Measurements from ENCODE around the gene RPH3AL. TPM values are rescaled to one million over a fixed set of nuclear protein-coding genes. Genes with fewer than 3 reads are reported as not detected.
"Not testable (repeated sequence)": the region's sequence is repeated elsewhere in the genome, so short reads cannot be mapped to it uniquely, and the experiment has no call there.

The RPH3AL gene
- polyA plus RNA-seq, 1 donor from 2014 or later, result 13.8 TPM

- H3K36me3 Mint-ChIP-seq, H3K9me3 Mint-ChIP-seq, H3K4me1 Mint-ChIP-seq, H3K27me3 Mint-ChIP-seq: not testable (repeated sequence)
- H3K27ac Mint-ChIP-seq, result peak overlapping the region in 1 of 3 donors; percentile 59
- H3K4me3 Mint-ChIP-seq, result peak overlapping the region in 3 of 4 donors; percentile 43 to 86 (median 78)
Observed at GRCh38 chr17:215563-216478, 136.8 kb downstream of the RPH3AL start.

GRCh38 chr17:214881-215331 lies 137.7 kb downstream of the RPH3AL start:
- Mint-ChIP-seq H3K4me1 (peaks cover 0 to 6% (median 4%) of the 10 kb centered on the region in 3 donors), H3K4me3 (peak overlapping the region in 2 of 4 donors; percentile 78 to 86), H3K9me3 (peaks cover 0 to 4% (median 0%) of the 10 kb centered on the region in 3 donors), H3K27me3 (peaks cover 2% of the 10 kb centered on the region), H3K27ac (no peak overlapping the region), H3K36me3 (no peaks in the 10 kb centered on the region)

- no peak overlapping the region for H3K27ac Mint-ChIP-seq
Observed at GRCh38 chr17:213286-214105, 139.1 kb downstream of the RPH3AL start.

GRCh38 chr17:210402-210801 lies 142.2 kb downstream of the RPH3AL start:
- H3K4me3 Mint-ChIP-seq, result no peak overlapping the region
- no peak overlapping the region for H3K27ac Mint-ChIP-seq
- H3K4me1 Mint-ChIP-seq, result peaks cover 0 to 4% (median 3%) of the 10 kb centered on the region in 3 donors
- H3K36me3 Mint-ChIP-seq, result peaks cover 3% of the 10 kb centered on the region
- peaks cover 0 to 10% (median 7%) of the 10 kb centered on the region in 3 donors for H3K9me3 Mint-ChIP-seq
- H3K27me3 Mint-ChIP-seq, result peaks cover 2% of the 10 kb centered on the region

More at GRCh38 chr17:213286-214105, 139.1 kb downstream of the RPH3AL start:
- H3K4me1 Mint-ChIP-seq, result peaks cover 0 to 6% (median 4%) of the 10 kb centered on the region in 3 donors
- peaks cover 0 to 7% (median 6%) of the 10 kb centered on the region in 3 donors for H3K9me3 Mint-ChIP-seq
- peaks cover 2% of the 10 kb centered on the region for H3K27me3 Mint-ChIP-seq
- H3K4me3 Mint-ChIP-seq, result no peak overlapping the region
- H3K36me3 Mint-ChIP-seq, result peaks cover 3% of the 10 kb centered on the region

GRCh38 chr17:208429-208828 lies 144.2 kb downstream of the RPH3AL start:
- Mint-ChIP-seq H3K36me3 (peaks cover 3% of the 10 kb centered on the region), H3K27me3 (peaks cover 2% of the 10 kb centered on the region), H3K4me3 (no peak overlapping the region), H3K27ac (no peak overlapping the region), H3K4me1 (no peaks in the 10 kb centered on the region), H3K9me3 (peaks cover 0 to 10% (median 7%) of the 10 kb centered on the region in 3 donors)

GRCh38 chr17:207775-208174 lies 144.8 kb downstream of the RPH3AL start:
- Mint-ChIP-seq H3K27me3 (peaks cover 2% of the 10 kb centered on the region), H3K4me1 (no peaks in the 10 kb centered on the region), H3K4me3 (no peak overlapping the region), H3K9me3 (peaks cover 0 to 10% (median 7%) of the 10 kb centered on the region in 3 donors), H3K36me3 (peaks cover 3% of the 10 kb centered on the region), H3K27ac (no peak overlapping the region)

GRCh38 chr17:206941-207560 lies 145.6 kb downstream of the RPH3AL start:
- Mint-ChIP-seq H3K36me3 (peaks cover 3% of the 10 kb centered on the region), H3K4me3 (no peak overlapping the region), H3K27ac (no peak overlapping the region), H3K4me1 (no peaks in the 10 kb centered on the region), H3K9me3 (peaks cover 0 to 10% (median 9%) of the 10 kb centered on the region in 3 donors), H3K27me3 (peaks cover 4% of the 10 kb centered on the region)

- peaks cover 0 to 10% (median 9%) of the 10 kb centered on the region in 3 donors for H3K9me3 Mint-ChIP-seq
- not testable (repeated sequence) for H3K27me3 Mint-ChIP-seq, H3K4me3 Mint-ChIP-seq, H3K27ac Mint-ChIP-seq, H3K36me3 Mint-ChIP-seq, H3K4me1 Mint-ChIP-seq
Observed at GRCh38 chr17:206484-206883, 146.1 kb downstream of the RPH3AL start.

- Mint-ChIP-seq H3K9me3 (peaks cover 0 to 10% (median 9%) of the 10 kb centered on the region in 3 donors), H3K36me3 (peaks cover 3% of the 10 kb centered on the region), H3K27ac (no peak overlapping the region), H3K4me1 (no peaks in the 10 kb centered on the region), H3K27me3 (peaks cover 4% of the 10 kb centered on the region), H3K4me3 (no peak overlapping the region)
Observed at GRCh38 chr17:205817-206216, 146.8 kb downstream of the RPH3AL start.

GRCh38 chr17:205148-205669 lies 147.4 kb downstream of the RPH3AL start:
- Mint-ChIP-seq H3K4me1 (no peaks in the 10 kb centered on the region), H3K36me3 (peaks cover 3% of the 10 kb centered on the region), H3K27me3 (peaks cover 2% of the 10 kb centered on the region), H3K4me3 (no peak overlapping the region), H3K27ac (no peak overlapping the region), H3K9me3 (peaks cover 0 to 10% (median 5%) of the 10 kb centered on the region in 3 donors)

- Mint-ChIP-seq H3K36me3 (peaks cover 3% of the 10 kb centered on the region), H3K9me3 (peaks cover 0 to 10% (median 5%) of the 10 kb centered on the region in 3 donors), H3K27me3 (peaks cover 5% of the 10 kb centered on the region), H3K27ac (no peak overlapping the region), H3K4me1 (no peaks in the 10 kb centered on the region), H3K4me3 (no peak overlapping the region)
Observed at GRCh38 chr17:204427-205147, 148.0 kb downstream of the RPH3AL start.

- H3K36me3 Mint-ChIP-seq, result no peaks in the 10 kb centered on the region
- H3K27me3 Mint-ChIP-seq, result peaks cover 9% of the 10 kb centered on the region
- no peaks in the 10 kb centered on the region for H3K4me1 Mint-ChIP-seq
- no peak overlapping the region for H3K27ac Mint-ChIP-seq
- no peak overlapping the region for H3K4me3 Mint-ChIP-seq
- peaks cover 0 to 4% (median 1%) of the 10 kb centered on the region in 3 donors for H3K9me3 Mint-ChIP-seq
Observed at GRCh38 chr17:202501-202951, 150.1 kb downstream of the RPH3AL start.

GRCh38 chr17:201736-202135 lies 150.9 kb downstream of the RPH3AL start:
- H3K4me3 Mint-ChIP-seq, H3K36me3 Mint-ChIP-seq, H3K27me3 Mint-ChIP-seq, H3K9me3 Mint-ChIP-seq, H3K4me1 Mint-ChIP-seq, H3K27ac Mint-ChIP-seq: not testable (repeated sequence)

GRCh38 chr17:201257-201656 lies 151.3 kb downstream of the RPH3AL start:
- H3K36me3 Mint-ChIP-seq, H3K9me3 Mint-ChIP-seq, H3K4me1 Mint-ChIP-seq, H3K27ac Mint-ChIP-seq, H3K27me3 Mint-ChIP-seq, H3K4me3 Mint-ChIP-seq: not testable (repeated sequence)

All from IgD-negative memory B cell (primary cell).